A549 (cell line): ENCODE data around the gene GABRR1.

Source experiments
- CTCF ChIP-seq: fragments of >200 bp; sonication (Bioruptor Twin); formaldehyde crosslinking; IDR thresholded peaks from 3 replicates; pipeline ENCODE4 v1.5.1; 2016
- EP300 ChIP-seq, 2 experiments: fragments of >200 bp; sonication (Bioruptor Twin); formaldehyde crosslinking; IDR thresholded peaks; 2 replicates in 1 of 2; 3 replicates in 1 of 2; pipeline ENCODE4 v1.6.1; 2016 to 2017
- FOSL2 ChIP-seq, 2 experiments: fragments of 450-650 bp in 1 of 2; fragments of >200 bp in 1 of 2; sonication (Bioruptor Twin) in 1 of 2; formaldehyde crosslinking; IDR thresholded peaks; 2 replicates each; pipeline versions ENCODE4 v1.5.0 to v1.6.1; 2016 to 2020; ENCODE audit warnings: mild to moderate bottlenecking in 1 of 2, moderate library complexity in 1 of 2
- PHF8 ChIP-seq: fragments of 200-600 bp; sonication (generic); IDR thresholded peaks from 2 replicates; pipeline ENCODE4 v1.6.1; 2016; ENCODE audit warnings: low read depth, mild to moderate bottlenecking, antibody characterized with exemption, moderate library complexity, borderline replicate concordance
- POLR2A ChIP-seq: IDR thresholded peaks from 2 replicates; pipeline ENCODE4 v1.6.1; 2012; ENCODE audit warnings: mild to moderate bottlenecking, low read length
- TF ChIP-seq, protein P1 (sequence below): fragments of 200-600 bp; sonication (generic); IDR thresholded peaks from 2 replicates; pipeline ENCODE4 v1.6.1; 2016; ENCODE audit warnings: antibody characterized with exemption, mild to moderate bottlenecking, moderate library complexity

DNA sequence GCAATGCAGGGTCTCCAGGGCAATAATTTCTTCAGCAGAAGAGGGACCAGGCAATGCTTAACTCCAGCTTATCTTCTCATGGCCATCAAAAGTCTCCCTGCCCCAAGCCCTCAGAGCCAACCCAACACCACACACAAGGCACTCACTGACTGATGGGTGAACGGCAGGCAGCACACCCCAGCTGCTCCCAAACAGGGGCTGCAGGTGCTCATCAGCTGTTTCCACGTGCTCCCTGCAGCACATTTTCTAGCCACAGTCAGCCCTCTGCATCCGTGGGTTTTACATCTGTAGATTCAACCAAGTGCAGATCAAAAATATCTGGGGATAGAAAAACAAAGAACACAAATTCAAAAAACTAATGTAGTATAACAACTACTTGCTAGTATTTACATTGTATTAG lies 4.0 kb upstream of the GABRR1 start:
- TF ChIP-seq EP300 (IDR thresholded peaks at IDR 0.05) = no peak
- no peak for TF ChIP-seq POLR2A
- no peak for TF ChIP-seq FOSL2 (IDR thresholded peaks at IDR 0.05)
- no peak for TF ChIP-seq FOSL2 (CRISPR knock-in tag; IDR thresholded peaks at IDR 0.05)
- no peak for TF ChIP-seq CTCF
- TF ChIP-seq, protein P1, sequence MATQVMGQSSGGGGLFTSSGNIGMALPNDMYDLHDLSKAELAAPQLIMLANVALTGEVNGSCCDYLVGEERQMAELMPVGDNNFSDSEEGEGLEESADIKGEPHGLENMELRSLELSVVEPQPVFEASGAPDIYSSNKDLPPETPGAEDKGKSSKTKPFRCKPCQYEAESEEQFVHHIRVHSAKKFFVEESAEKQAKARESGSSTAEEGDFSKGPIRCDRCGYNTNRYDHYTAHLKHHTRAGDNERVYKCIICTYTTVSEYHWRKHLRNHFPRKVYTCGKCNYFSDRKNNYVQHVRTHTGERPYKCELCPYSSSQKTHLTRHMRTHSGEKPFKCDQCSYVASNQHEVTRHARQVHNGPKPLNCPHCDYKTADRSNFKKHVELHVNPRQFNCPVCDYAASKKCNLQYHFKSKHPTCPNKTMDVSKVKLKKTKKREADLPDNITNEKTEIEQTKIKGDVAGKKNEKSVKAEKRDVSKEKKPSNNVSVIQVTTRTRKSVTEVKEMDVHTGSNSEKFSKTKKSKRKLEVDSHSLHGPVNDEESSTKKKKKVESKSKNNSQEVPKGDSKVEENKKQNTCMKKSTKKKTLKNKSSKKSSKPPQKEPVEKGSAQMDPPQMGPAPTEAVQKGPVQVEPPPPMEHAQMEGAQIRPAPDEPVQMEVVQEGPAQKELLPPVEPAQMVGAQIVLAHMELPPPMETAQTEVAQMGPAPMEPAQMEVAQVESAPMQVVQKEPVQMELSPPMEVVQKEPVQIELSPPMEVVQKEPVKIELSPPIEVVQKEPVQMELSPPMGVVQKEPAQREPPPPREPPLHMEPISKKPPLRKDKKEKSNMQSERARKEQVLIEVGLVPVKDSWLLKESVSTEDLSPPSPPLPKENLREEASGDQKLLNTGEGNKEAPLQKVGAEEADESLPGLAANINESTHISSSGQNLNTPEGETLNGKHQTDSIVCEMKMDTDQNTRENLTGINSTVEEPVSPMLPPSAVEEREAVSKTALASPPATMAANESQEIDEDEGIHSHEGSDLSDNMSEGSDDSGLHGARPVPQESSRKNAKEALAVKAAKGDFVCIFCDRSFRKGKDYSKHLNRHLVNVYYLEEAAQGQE = no peak
- no peak for TF ChIP-seq PHF8
